Stimulated activated CD4-positive, alpha-beta T cell treated with anti-CD3 and anti-CD28 coated beads, Interleukin-1b, Interleukin-23, amount 100 ng/mL, for 48 hours (primary cell): ENCODE measurements around the gene OTUD7B.
"Not testable (repeated sequence)": the region's sequence is repeated elsewhere in the genome, so short reads cannot be mapped to it uniquely, and the experiment has no call there.

Experiments used
- DNase-seq: peaks from one replicate; pipeline ENCODE4 v3.0.0-alpha.2; 2020

OTUD7B gene

GRCh38 chr1:150001415-150001814 is 9.1 kb downstream of the OTUD7B start:
- DNase-seq: no peak

DNA sequence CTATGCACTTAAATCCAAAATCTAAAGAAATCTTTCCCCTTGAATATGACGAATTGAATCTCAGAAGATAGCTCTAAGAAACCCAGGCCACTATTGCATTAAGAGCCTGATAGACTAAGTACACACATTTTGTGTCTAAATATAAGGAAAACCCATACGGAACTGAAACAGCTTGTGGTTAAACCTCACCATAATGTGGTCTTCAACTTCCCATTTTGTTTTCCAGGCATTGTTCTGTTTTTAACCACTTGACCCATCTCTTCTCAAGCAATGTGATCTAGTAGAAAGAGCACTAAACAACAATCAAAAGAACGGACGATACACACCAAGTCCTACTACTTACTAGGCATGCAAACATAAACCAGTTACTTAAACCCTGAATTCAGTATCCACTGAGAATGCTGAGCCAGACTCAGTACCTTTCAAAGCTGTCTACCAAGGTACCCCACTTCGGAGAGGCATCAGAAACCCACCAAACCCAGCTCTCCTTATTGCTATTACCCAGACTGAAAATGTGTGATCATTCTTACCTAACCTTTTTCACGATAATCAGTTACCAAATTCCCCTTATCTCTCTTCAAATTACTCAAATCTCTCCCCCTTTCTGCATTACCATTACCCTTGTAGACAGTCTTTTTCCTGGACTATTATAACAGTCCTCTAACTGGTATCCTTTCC is 12.8 kb downstream of the OTUD7B start:
- peak; percentile 15 for DNase-seq

GRCh38 chr1:149995927-149996326 is 14.6 kb downstream of the OTUD7B start:
- DNase-seq: peak; percentile 4

GRCh38 chr1:149993764-149994163 is 16.8 kb downstream of the OTUD7B start:
- DNase-seq: no peak

DNA sequence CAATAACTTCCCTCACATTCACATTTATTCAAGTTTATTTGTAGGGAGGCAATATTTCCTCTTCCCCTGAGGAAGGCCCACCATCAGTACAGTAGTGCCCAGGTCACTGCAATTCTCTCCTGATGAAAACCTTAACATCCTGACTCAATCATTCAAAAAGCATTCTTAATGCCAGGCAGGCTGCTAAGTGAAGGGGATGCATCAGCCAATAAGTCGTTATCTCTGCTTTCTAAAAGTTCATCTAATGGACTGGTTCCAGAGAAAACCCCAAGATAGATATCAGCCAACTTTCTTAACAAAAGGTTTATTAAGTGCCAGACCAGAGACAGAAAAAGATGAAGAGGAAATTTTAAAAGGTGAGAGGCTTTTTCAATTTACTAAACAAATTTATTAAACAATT is 17.3 kb downstream of the OTUD7B start:
- DNase-seq: no peak

- no peak for DNase-seq
These were observed 23.3 kb downstream of the OTUD7B start for GRCh38 chr1:149987297-149987595.

DNA sequence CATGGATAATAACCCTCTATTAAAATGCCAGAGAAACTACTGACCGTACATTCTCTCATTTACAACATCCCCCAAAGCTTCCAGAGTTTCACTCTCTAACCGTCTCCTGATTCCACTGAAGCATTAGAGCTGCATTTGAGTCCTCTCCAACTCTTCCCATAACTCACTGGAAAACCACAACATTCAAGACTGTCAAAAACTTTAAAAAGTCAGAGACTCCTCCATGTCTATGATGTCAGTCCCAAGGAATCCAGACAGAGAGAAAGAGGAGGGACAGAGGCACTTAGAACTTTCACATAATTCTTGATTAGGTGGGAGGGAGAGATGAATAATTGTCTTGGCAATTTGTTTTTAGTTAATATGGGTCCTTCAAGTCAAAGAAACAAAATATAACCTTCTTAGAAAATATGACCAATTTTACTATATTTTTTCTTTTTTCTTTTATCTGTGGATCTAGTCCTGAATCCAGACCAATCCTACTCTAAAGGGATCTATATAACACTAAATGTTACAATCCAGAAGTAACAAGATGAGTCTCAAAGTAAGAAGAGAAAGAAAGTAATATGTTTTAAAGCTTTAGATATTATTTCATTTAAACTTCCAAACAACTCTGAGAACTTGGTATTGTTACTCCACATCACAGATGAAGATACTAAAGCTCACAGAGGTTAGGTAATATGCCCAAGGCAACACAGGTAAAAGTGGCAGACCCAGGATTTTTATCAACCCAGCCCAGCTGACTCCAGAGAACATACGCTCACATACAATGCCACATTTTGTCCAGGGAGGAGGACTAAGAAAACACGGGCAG is 23.8 kb downstream of the OTUD7B start:
- DNase-seq: no peak

- DNase-seq: no peak
These were observed 30.5 kb downstream of the OTUD7B start for GRCh38 chr1:149979972-149980540.

DNA sequence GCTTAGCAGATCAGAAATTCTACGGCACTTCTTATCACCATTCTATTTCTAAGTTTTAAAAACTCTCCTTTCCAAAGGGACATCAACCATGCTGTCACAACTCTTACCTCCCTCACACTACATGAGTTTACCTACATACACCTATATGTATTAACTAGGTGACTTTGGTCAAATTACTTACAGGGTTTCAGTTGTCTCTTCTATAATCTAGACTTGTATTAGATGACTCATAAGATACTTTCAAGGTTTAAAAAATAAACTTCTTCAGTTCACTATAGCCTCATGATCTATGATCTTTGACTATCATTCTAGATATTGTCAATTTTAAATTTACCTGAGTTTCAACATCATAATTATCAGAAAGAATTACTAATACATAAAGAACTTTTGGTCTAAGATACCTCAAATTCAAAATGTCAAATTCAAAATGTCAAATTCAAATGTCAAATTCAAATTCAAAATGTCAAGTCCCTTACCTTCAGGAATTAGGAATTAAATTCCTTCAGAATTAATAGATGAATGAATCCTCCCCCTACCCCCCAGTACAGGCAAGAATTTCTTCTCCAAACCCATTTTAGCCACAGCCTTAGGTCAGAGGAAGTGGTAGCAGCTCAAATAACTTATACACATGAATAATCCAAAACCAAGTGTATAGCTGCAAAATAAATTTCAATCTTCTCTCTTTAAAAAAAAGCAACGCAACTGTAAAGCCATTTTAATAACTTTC is 31.1 kb downstream of the OTUD7B start:
- no peak for DNase-seq

DNA sequence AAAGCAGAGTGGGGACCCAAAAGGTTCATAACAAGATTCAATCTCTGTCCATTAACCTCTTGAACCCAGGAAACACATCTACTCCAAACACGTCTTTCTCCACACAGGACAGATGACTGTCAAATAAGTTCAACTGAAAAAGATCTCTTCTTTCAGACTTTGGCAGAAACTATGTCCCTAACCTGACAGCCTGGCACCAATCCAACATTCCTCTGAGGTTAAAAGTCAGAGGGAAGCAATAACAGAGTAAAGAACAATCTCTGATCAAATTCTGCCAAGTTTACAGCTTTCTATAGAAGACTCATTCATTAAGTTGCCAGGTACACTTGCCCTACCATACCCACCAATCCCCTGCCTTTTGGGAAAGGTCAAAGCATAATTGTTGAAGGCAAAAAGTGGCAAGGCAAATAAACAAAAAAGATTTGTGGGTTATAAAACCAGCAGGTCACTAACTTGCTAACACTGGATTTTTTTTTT is 31.9 kb downstream of the OTUD7B start:
- no peak for DNase-seq

- no peak for DNase-seq
These were observed 33.2 kb downstream of the OTUD7B start for GRCh38 chr1:149977345-149977744.

- no peak for DNase-seq
These were observed 38.0 kb downstream of the OTUD7B start for GRCh38 chr1:149972547-149972946.

GRCh38 chr1:149967646-149968045 is 42.9 kb downstream of the OTUD7B start:
- no peak for DNase-seq

DNA sequence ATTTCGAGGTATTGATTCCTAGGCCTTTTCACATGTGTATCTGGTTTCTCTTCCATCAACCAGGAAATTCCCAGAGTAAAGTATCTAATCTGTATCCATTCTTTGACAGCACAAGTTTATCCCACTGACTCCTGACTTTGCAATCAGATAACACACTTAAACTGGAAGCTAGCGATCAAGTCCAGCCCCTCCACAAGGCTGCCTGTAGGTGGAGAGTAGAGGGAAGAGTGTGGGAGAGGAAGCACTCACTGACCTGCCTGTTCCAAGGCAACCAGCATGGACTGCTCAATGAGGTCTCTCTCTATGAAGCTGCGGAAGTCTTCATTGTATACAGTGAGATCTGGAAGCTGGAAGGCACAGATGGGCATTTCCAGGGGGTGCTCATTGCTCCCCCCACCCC is 43.5 kb downstream of the OTUD7B start:
- no peak for DNase-seq

DNA sequence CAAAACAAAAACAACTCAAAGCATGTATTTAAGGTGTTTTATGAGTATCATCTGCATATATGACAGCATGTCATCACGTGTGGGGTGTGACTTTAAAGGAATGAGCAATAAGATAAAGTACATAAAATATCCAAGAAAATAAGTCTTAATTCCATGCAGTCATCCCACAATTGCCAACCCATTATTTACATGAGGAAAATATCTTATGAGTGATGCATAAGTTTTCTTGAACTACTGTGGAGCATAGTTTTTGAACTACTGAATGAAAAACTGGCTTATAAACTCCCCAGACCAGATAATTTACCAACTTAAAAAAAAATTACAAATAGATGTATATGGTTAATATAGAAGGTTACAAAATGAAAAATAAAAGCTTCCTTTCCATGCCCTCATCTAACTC is 44.1 kb downstream of the OTUD7B start:
- DNase-seq: no peak

GRCh38 chr1:149965440-149965839 is 45.1 kb downstream of the OTUD7B start:
- DNase-seq: no peak

GRCh38 chr1:149963358-149963757 is 47.2 kb downstream of the OTUD7B start:
- DNase-seq: no peak

GRCh38 chr1:149962736-149963135 is 47.8 kb downstream of the OTUD7B start:
- DNase-seq: no peak

- peak; percentile 30 for DNase-seq
These were observed 48.4 kb downstream of the OTUD7B start for GRCh38 chr1:149962039-149962647.

DNA sequence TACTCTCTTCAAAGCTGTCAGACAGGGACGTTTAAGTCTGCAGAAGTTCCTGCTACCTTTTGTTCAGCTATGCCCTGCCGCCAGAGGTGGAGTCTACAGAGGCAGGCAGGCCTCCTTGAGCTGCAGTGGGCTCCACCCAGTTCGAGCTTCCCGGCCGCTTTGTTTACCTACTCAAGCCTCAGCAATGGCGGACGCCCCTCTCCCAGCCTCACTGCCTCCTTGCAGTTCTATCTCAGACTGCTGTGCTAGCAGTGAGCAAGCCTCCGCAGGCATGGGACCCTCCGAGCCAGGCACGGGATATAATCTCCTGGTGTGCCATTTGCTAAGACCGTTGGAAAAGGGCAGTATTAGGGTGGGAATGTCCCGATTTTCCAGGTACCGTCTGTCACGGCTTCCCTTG is 53.0 kb downstream of the OTUD7B start:
- DNase-seq: not testable (repeated sequence)

- DNase-seq: no peak
These were observed 60.6 kb downstream of the OTUD7B start for GRCh38 chr1:149949911-149950310.

GRCh38 chr1:149945206-149945605 is 65.3 kb downstream of the OTUD7B start:
- DNase-seq: no peak

GRCh38 chr1:149942885-149943284 is 67.6 kb downstream of the OTUD7B start:
- no peak for DNase-seq
